Right lobe of liver (tissue), 6 donors: ENCODE results near the gene SMCO3. TPM values are rescaled to one million over a fixed set of nuclear protein-coding genes. Genes with fewer than 3 reads are reported as not detected.

ENCODE experiments used
- ATAC-seq, 4 donors: fragments of 200-7000 bp; cut with Tn5 transposase; one replicate each; pipeline ENCODE4 v1.9.1; 2020; ENCODE audit warnings: mild to moderate bottlenecking in 4 of 4, moderate library complexity in 4 of 4
- DNase-seq, 3 donors: peaks; one replicate each; pipeline ENCODE4 v3.0.0-alpha.2; 2020
- H3K27ac ChIP-seq, 3 donors: fragments of 200-600 bp; one replicate each; pipeline ENCODE4 v1.8.0; 2022
- H3K27me3 ChIP-seq, 2 donors: fragments of 200-600 bp; one replicate each; pipeline ENCODE4 v1.8.0; 2022
- H3K36me3 ChIP-seq, 4 donors: fragments of 200-600 bp; sonication (generic) in 1 of 4; one replicate each; pipeline versions ENCODE4 v1.5.1 to v1.8.0; 2017 to 2022; ENCODE audit warnings: control low read depth in 1 of 4
- H3K4me1 ChIP-seq, 4 donors: fragments of 200-600 bp; sonication (generic) in 1 of 4; one replicate each; pipeline versions ENCODE4 v1.5.1 to v1.8.0; 2017 to 2022; ENCODE audit warnings: control low read depth in 1 of 4
- H3K4me3 ChIP-seq, 3 donors: fragments of 200-600 bp; one replicate each; pipeline ENCODE4 v1.8.0; 2022
- H3K9me3 ChIP-seq, 4 donors: fragments of 200-600 bp; sonication (generic) in 1 of 4; one replicate each; pipeline versions ENCODE4 v1.5.1 to v1.8.0; 2017 to 2022; ENCODE audit warnings: control low read depth in 1 of 4
- POLR2A ChIP-seq: fragments of 450-650 bp; IDR thresholded peaks from one replicate; pipeline ENCODE4 v1.6.1; 2017; ENCODE audit warnings: antibody characterized with exemption, mild to moderate bottlenecking
- WGBS: methylation state at CpG from one replicate; pipeline ENCODE4 v1.1.6; 2018; ENCODE audit warnings: low coverage, low lambda C conversion rate; ENCODE audit not compliant: insufficient coverage; ENCODE audit errors: missing lambda C conversion rate; 5-methylcytosine and 5-hydroxymethylcytosine counted together
- intact Hi-C, 2 donors: fragments of 100-400 bp; cut with DNase I; formaldehyde crosslinking; loops; one replicate each; pipeline versions ENCODE4 v1.11.2 to v1.14.1; 2022
- total RNA-seq, 6 experiments: library from RNA; depleted of rRNA in 2 of 6; stranded (reverse); fragments of >200 nt in 2 of 6; fragmentation: NEBNext Ultra II Directional in 3 of 6; extraction: Animal tissue kit (Norgen Biotek cat#: 25700) in 3 of 6; gene quantifications; one replicate each; pipeline versions ENCODE4 v1.1.0 to v1.2.4, GENCODE V29; 2016 to 2023
- TF ChIP-seq, protein P1 (sequence below), 4 donors: fragments of 200-600 bp in 3 of 4; fragments of 450-650 bp in 1 of 4; IDR thresholded peaks; one replicate each; pipeline versions ENCODE4 v1.5.1 to v1.8.0; 2016 to 2022; ENCODE audit warnings: antibody characterized with exemption in 4 of 4, mild to moderate bottlenecking in 2 of 4
- donor health status: DM: no; HTN: yes; CAD: no.
- donor health status: DM: no; HTN: no; CAD: no.
- donor health status: DM: no; HTN: no; CAD: no.
- donor health status: DM: no; HTN: yes; CAD: no.
- donor health status: DM: no; HTN: yes; CAD: no.

Gene SMCO3
- total RNA-seq, 6 experiments from 2014 or later = 0.24 to 0.68 (median 0.40) TPM; not detected in 1

DNA sequence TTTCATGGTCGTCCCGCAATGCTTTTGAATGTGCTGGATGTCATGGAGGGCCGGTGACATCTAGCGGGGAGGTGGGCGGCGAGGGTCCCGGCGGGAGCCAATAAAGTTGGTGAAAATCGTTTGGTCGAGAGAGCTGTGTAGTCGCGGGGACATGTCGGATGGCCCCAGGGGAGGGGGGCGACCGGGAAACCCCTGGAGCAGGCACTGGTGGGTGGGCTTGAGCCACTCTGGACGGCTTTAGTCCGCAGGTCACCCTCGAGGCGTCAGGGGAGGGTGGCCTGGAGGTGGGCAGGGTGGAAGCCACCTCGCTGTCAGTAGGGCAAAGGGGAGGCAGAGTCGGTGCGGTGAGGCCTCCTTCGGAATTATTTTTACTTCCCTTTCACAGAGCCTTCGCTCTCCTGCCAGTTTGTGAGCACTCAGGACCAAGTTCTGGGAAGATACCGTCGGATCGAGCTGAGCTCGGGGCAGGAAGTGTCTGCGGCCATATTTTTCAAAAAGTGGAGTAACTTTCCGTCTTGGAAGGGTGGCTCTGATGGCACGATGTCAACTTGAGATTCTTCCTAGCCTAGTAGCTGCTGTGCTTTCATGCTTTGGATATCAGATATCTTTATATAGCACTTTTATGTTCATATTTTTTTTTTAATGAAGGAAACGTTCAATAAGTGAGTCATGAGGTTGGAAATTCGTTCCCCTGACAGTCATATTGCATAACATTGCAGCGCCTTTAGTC, 38.9 kb downstream of the SMCO3 start:
- Histone ChIP-seq H3K9me3 (no peaks in the 10 kb centered on the region), H3K36me3 (no peaks in the 10 kb centered on the region), H3K27ac (peak overlapping the region; percentile 83 to 94 (median 84)), H3K27me3 (no peaks in the 10 kb centered on the region), H3K4me3 (peak overlapping the region; percentile 63 to 72 (median 67)), H3K4me1 (peaks cover 0 to 25% (median 2%) of the 10 kb centered on the region in 4 donors)
- TF ChIP-seq POLR2A = no peak
- TF ChIP-seq, protein P1, sequence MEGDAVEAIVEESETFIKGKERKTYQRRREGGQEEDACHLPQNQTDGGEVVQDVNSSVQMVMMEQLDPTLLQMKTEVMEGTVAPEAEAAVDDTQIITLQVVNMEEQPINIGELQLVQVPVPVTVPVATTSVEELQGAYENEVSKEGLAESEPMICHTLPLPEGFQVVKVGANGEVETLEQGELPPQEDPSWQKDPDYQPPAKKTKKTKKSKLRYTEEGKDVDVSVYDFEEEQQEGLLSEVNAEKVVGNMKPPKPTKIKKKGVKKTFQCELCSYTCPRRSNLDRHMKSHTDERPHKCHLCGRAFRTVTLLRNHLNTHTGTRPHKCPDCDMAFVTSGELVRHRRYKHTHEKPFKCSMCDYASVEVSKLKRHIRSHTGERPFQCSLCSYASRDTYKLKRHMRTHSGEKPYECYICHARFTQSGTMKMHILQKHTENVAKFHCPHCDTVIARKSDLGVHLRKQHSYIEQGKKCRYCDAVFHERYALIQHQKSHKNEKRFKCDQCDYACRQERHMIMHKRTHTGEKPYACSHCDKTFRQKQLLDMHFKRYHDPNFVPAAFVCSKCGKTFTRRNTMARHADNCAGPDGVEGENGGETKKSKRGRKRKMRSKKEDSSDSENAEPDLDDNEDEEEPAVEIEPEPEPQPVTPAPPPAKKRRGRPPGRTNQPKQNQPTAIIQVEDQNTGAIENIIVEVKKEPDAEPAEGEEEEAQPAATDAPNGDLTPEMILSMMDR (IDR thresholded peaks at IDR 0.05) = no peak
- intact Hi-C loops = loop anchor here in 1 of 2 donors (5.0 kb wide), 1 partner anchor 67 kb away; the partner anchor contains the start of gene ART4
- ATAC-seq = peak; percentile 0 to 16 (median 10)
- peak; percentile 48 to 64 (median 56) for DNase-seq
- under 1% methylated on average over 30 of the region's 34 CpGs for WGBS

DNA sequence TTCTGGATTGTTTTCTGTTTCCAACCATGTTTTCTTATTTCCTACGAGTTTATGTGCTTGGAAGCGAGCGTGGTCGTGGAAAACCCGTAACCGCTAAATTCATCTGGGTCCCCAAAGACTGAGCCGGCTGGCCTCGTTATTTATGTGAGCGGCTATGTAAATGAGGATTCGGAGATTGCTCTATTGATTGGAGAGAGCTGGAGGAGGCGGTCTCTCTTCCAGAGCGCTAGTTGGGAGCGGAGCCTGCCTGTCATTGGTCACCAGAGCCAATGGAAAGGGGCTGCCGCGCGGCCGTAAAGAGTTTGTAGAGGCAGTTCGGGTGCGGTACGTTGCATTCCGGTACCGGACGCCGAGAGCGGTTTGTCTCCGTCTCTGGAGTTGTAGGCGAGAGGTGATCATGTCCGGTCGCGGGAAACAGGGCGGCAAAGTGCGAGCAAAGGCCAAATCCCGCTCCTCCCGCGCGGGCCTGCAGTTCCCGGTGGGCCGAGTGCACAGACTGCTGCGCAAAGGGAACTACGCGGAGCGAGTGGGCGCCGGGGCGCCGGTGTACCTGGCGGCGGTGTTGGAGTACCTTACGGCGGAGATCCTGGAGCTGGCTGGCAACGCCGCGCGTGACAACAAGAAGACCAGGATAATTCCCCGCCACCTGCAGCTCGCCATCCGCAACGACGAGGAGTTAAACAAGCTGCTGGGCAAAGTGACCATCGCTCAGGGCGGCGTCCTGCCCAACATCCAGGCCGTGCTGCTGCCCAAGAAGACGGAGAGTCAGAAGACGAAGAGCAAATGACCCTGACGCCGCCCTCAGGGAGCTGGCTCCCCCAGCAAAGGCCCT, 39.7 kb downstream of the SMCO3 start:
- peak overlapping the region; percentile 63 to 72 (median 67) for H3K4me3 ChIP-seq
- intact Hi-C loops = loop anchor here in 1 of 2 donors (5.0 kb wide), 1 partner anchor 68 kb away; the partner anchor contains the start of gene ART4
- no peaks in the 10 kb centered on the region for H3K27me3 ChIP-seq
- H3K36me3 ChIP-seq = no peaks in the 10 kb centered on the region
- H3K4me1 ChIP-seq = peaks cover 0 to 25% (median 2%) of the 10 kb centered on the region in 4 donors
- peak overlapping the region; percentile 83 to 94 (median 84) for H3K27ac ChIP-seq
- H3K9me3 ChIP-seq = no peaks in the 10 kb centered on the region
- DNase-seq (peak; percentile 95 to 97 (median 96)), ATAC-seq (peak; percentile 71 to 88 (median 79))
- WGBS = under 1% methylated on average over 15 of the region's 67 CpGs
- TF ChIP-seq POLR2A = peak; percentile 98
- TF ChIP-seq, protein P1 (IDR thresholded peaks at IDR 0.05) = no peak

DNA sequence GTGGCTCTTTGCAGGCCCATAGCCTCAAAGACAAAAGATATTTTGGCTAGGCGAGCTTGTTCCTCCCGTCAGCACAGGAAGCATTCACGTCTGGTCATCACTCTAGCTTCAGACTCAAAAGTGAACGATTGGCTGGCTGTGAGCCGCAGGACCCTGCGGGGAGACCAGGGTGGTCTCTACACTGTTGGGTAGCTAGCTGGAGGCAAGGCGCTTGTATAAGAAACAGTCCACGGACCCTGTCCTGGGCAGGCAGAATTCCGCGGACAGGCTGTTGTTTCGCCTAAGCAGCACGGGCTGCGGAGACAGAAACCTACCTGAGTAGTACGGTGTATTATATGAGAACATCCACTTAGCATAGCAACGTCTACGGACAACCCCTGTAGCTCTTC, 40.3 kb downstream of the SMCO3 start:
- Histone ChIP-seq H3K27me3 (no peaks in the 10 kb centered on the region), H3K36me3 (no peaks in the 10 kb centered on the region), H3K4me1 (peaks cover 0 to 24% (median 4%) of the 10 kb centered on the region in 4 donors), H3K27ac (peak overlapping the region; percentile 17 to 83 (median 58)), H3K4me3 (peak overlapping the region; percentile 63 to 72 (median 67)), H3K9me3 (no peaks in the 10 kb centered on the region)
- DNase-seq (peak; percentile 38 to 63 (median 50)), ATAC-seq (peak; percentile 2 to 33 (median 20))
- WGBS = 5% methylated on average over 11 of the region's 16 CpGs
- intact Hi-C loops = loop anchor here in 1 of 2 donors (5.0 kb wide), 1 partner anchor 69 kb away; the partner anchor contains the start of gene ART4
- TF ChIP-seq, protein P1 (IDR thresholded peaks at IDR 0.05) = no peak
- no peak for TF ChIP-seq POLR2A

DNA sequence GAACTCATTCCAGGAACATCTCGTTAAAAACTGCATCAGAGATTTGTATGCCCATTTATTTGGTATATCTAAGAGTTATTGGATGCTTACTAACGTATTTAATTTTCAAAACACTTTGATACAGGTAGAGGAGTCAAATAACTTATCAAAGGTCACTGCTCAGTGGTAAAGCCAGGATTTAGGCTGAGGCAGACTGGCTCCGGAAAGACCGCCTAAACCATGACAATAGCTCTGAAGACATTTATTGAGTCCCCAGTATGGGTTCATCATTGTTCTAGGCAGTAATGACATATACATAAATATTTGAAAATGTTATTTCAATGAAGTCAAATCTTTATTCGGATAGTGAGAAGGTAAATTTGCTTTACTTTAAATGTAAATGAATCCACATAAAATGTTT, 41.0 kb downstream of the SMCO3 start:
- intact Hi-C loops = loop anchor here in 1 of 2 donors (5.0 kb wide), 1 partner anchor 69 kb away; the partner anchor contains the start of gene ART4

More for the DNA sequence above, 41.0 kb downstream of the SMCO3 start:
- Histone ChIP-seq H3K36me3 (no peaks in the 10 kb centered on the region), H3K9me3 (no peaks in the 10 kb centered on the region), H3K27ac (no peak overlapping the region), H3K4me1 (peaks cover 0 to 30% (median 6%) of the 10 kb centered on the region in 4 donors), H3K4me3 (no peak overlapping the region), H3K27me3 (no peaks in the 10 kb centered on the region)
- no peak for DNase-seq
- TF ChIP-seq, protein P1 (IDR thresholded peaks at IDR 0.05) = no peak
- ATAC-seq = no peak
- WGBS = 83% methylated on average over 5 of the region's 5 CpGs
